GM23248 (cell line): Measurements from ENCODE around the gene PPP2R3B. TPM values are rescaled to one million over a fixed set of nuclear protein-coding genes. Genes with fewer than 3 reads are reported as not detected.
"Not testable (repeated sequence)": the region's sequence is repeated elsewhere in the genome, so short reads cannot be mapped to it uniquely, and the experiment has no call there.

ENCODE experiments used
- DNase-seq: peaks from one replicate; pipeline ENCODE4 v3.0.0-alpha.2; 2015
- H2AFZ ChIP-seq: fragments of 200-600 bp; sonication (generic); 2 replicates; pipeline ENCODE4 v1.6.1; 2016; ENCODE audit warnings: antibody characterized with exemption
- H3F3A ChIP-seq: fragments of 200-600 bp; sonication (generic); 2 replicates; pipeline ENCODE4 v1.6.1; 2016; ENCODE audit warnings: mild to moderate bottlenecking, antibody characterized with exemption, mixed run types; ENCODE audit not compliant: insufficient read depth
- H3K27ac ChIP-seq: fragments of 200-600 bp; sonication (generic); 2 replicates; pipeline ENCODE4 v1.5.1; 2016; ENCODE audit warnings: mild to moderate bottlenecking
- H3K27me3 ChIP-seq: fragments of 200-600 bp; sonication (generic); replicated peaks from 2 replicates; pipeline ENCODE4 v1.6.1; 2016; ENCODE audit warnings: mild to moderate bottlenecking; ENCODE audit not compliant: insufficient read depth
- H3K36me3 ChIP-seq: fragments of 200-600 bp; sonication (generic); 2 replicates; pipeline ENCODE4 v1.6.1; 2016; ENCODE audit warnings: low read depth, mild to moderate bottlenecking
- H3K4me1 ChIP-seq: fragments of 200-600 bp; sonication (generic); 2 replicates; pipeline ENCODE4 v1.6.1; 2016; ENCODE audit warnings: mild to moderate bottlenecking; ENCODE audit not compliant: insufficient read depth
- H3K4me2 ChIP-seq: fragments of 200-600 bp; sonication (generic); one replicate; pipeline ENCODE4 v1.6.1; 2016; ENCODE audit warnings: mild to moderate bottlenecking; ENCODE audit not compliant: unreplicated experiment
- H3K4me3 ChIP-seq: fragments of 200-600 bp; sonication (generic); 2 replicates; pipeline ENCODE4 v1.5.1; 2016; ENCODE audit warnings: mild to moderate bottlenecking
- H3K79me2 ChIP-seq: fragments of 200-600 bp; sonication (generic); 2 replicates; pipeline ENCODE4 v1.6.1; 2016; ENCODE audit warnings: mild to moderate bottlenecking; ENCODE audit not compliant: insufficient read depth
- H3K9ac ChIP-seq: fragments of 200-600 bp; sonication (generic); 2 replicates; pipeline ENCODE4 v1.6.1; 2016; ENCODE audit warnings: mild to moderate bottlenecking
- H3K9me2 ChIP-seq: fragments of 200-600 bp; sonication (generic); 2 replicates; pipeline ENCODE4 v1.6.1; 2016; ENCODE audit warnings: mixed run types, mild to moderate bottlenecking, moderate library complexity; ENCODE audit not compliant: insufficient read depth
- H3K9me3 ChIP-seq: fragments of 200-600 bp; sonication (generic); one replicate; pipeline ENCODE4 v1.6.1; 2017; ENCODE audit warnings: low read depth
- H4K20me1 ChIP-seq: fragments of 200-600 bp; sonication (generic); 2 replicates; pipeline ENCODE4 v1.6.0; 2016; ENCODE audit not compliant: insufficient read depth
- EZH2 ChIP-seq: fragments of 200-600 bp; sonication (generic); IDR thresholded peaks from 2 replicates; pipeline ENCODE4 v1.6.1; 2018; ENCODE audit warnings: antibody characterized with exemption, mild to moderate bottlenecking; ENCODE audit not compliant: insufficient read depth, poor library complexity, severe bottlenecking
- EZH2phosphoT487 ChIP-seq: fragments of 200-600 bp; sonication (generic); IDR thresholded peaks from 2 replicates; pipeline ENCODE4 v1.6.1; 2018; ENCODE audit warnings: antibody characterized with exemption, moderate library complexity, mild to moderate bottlenecking, low read depth; ENCODE audit not compliant: insufficient read depth
- WGBS, 2 experiments: methylation state at CpG; one replicate each; pipeline ENCODE4 v1.1.6; 2015 to 2017; ENCODE audit warnings: low lambda C conversion rate in 2 of 2, low coverage in 1 of 2; ENCODE audit errors: missing lambda C conversion rate in 2 of 2; 5-methylcytosine and 5-hydroxymethylcytosine counted together
- in situ Hi-C: fragments of 300-500 bp; cut with MboI; formaldehyde crosslinking; loops from 2 replicates; pipeline ENCODE4 v1.15.0; 2020
- polyA plus RNA-seq: library from polyadenylated mRNA; unstranded; fragments of >200 nt; fragmentation: Nextera tagmentation; extraction: Ambion mirVana; gene quantifications from 2 replicates; pipeline ENCODE4 v1.2.1, GENCODE V29; 2016
- total RNA-seq: library from RNA; depleted of rRNA; stranded (reverse); fragments of >200 nt; shearing (Covaris generic); gene quantifications from 2 replicates; pipeline ENCODE4 v1.2.3, GENCODE V29; 2014

Gene PPP2R3B
- total and polyA plus RNA-seq, 2 experiments from 2014 or later = 7.4 to 16.6 TPM

DNA sequence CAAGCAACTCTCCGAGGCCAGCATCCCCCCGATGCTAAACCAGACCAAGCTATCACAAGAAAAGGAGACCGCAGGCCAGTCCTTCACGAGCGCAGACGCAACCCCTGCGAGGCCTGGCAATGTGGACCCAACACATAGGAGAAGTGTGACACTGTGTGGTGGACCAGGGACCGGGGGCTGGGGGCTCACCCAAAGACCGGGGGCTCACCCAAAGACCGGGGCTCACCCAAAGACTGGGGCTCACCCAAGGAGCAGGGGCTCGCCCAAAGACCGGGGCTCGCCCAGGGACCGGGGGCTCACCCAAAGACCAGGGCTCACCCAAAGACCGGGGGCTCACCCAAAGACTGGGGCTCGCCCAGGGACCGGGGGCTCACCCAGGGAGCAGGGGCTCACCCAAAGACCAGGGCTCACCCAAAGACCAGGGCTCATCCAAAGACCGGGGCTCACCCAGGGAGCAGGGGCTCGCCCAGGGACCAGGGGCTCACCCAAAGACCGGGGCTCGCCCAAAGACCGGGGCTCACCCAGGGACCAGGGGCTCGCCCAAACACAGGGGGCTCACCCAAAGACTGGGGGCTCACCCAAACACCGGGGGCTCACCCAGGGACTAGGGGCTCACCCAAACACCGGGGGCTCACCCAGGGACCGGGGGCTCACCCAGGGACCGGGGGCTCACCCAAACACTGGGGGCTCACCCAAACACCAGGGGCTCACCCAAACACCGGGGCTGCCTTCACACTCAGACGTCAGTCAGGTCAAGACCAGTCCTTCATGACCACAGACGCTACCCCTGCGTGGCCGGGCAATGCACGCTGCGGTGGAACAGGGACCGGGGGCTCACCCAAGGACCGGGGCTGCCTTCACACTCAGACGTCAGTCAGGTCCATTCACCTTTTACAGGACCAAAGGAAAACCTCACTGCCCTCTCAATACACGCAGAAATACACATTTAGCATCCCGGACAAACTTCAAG lies 32.9 kb downstream of the PPP2R3B start:
- Histone ChIP-seq H3K27ac (no peak overlapping the region), H4K20me1 (no peaks in the 10 kb centered on the region), H3K9me3 (no peaks in the 10 kb centered on the region), H3K79me2 (no peaks in the 10 kb centered on the region), H3F3A (no peaks in the 10 kb centered on the region), H3K4me2 (no peak overlapping the region), H2AFZ (no peak overlapping the region), H3K9me2 (no peaks in the 10 kb centered on the region), H3K36me3 (no peaks in the 10 kb centered on the region), H3K4me3 (no peak overlapping the region), H3K4me1 (peaks cover 4% of the 10 kb centered on the region; the same call in 1 of the 2 replicates), H3K27me3 (no peaks in the 10 kb centered on the region), H3K9ac (no peak overlapping the region)
- DNase-seq = no peak
- in situ Hi-C loops = no loop called here
- 92 to 96% methylated on average over 23 to 35 of the region's 39 CpGs for WGBS, 2 experiments
- no peak for TF ChIP-seq EZH2phosphoT487
- no peak for TF ChIP-seq EZH2

DNA sequence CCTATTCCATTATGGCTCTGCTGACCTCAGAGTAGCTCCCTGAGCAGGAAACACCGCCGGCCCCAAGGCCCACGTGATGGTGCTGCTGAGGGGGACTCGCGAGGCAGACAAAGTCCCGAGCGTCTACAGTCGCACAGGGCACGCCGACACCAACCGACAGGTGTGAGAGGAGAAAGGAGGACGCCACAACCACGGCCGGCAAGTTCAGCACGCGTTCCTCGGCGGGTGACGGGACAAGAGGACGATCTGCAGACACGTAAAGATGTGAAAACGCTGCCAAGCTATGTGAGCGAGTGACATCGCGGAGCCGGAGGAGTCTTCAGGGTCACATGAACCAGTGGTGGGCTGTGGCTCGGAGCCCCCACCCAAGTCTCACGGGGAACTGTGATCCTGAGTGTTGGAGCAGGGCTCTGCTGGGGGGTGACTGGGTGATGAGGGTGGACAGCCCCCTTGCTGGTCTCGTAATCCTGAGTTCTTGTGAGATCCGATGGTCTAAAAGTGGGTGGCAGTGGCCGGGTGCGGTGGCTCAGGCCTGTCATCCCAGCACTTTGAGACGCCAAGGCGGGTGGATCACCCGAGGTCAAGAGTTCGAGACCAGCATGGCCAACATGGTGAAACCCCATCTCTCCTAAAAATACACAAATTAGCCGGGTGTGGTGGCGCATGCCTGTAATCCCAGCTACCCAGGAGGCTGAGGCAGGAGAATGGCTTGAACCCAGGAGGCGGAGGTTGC lies 34.0 kb downstream of the PPP2R3B start:
- TF ChIP-seq EZH2 (no peak), EZH2phosphoT487 (no peak)
- Histone ChIP-seq H3K4me3 (no peak overlapping the region), H3K79me2 (no peaks in the 10 kb centered on the region)

DNA sequence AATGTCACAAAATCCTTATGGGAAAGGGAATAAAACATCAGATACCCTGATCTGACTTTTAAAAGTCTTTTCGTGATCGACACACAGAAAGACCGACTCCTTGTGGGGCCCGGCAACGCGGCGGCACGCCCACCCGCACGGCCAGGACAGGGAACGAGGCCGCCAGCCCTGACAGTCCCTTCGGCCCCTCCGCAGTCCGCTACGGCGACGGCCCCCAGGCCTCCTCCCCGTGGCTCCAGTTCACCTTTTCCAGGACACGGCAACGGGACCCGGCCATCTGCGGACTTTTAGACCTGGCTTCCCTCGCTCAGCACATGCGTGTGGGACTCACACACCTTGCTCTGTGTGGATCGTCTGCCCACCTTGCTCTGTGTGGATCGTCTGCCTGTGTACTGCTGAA lies 34.5 kb downstream of the PPP2R3B start:
- in situ Hi-C loops = no loop called here
- no peak for TF ChIP-seq EZH2phosphoT487
- no peak for TF ChIP-seq EZH2
- H2AFZ ChIP-seq = no peak overlapping the region
- no peaks in the 10 kb centered on the region for H3K36me3 ChIP-seq
- no peaks in the 10 kb centered on the region for H3K9me3 ChIP-seq
- DNase-seq = no peak
- no peaks in the 10 kb centered on the region for H3F3A ChIP-seq
- H3K27me3 ChIP-seq = no peaks in the 10 kb centered on the region
- H3K4me2 ChIP-seq = no peak overlapping the region
- H3K79me2 ChIP-seq = no peaks in the 10 kb centered on the region
- H3K4me1 ChIP-seq = peaks cover 4% of the 10 kb centered on the region; the same call in 1 of the 2 replicates
- 92 to 94% methylated on average over 27 of the region's 27 CpGs for WGBS, 2 experiments
- no peaks in the 10 kb centered on the region for H4K20me1 ChIP-seq
- no peak overlapping the region for H3K4me3 ChIP-seq
- H3K9ac ChIP-seq = no peak overlapping the region
- H3K27ac ChIP-seq = no peak overlapping the region
- H3K9me2 ChIP-seq = no peaks in the 10 kb centered on the region

More for the DNA sequence above, 34.0 kb downstream of the PPP2R3B start:
- Histone ChIP-seq H4K20me1 (no peaks in the 10 kb centered on the region), H3K9ac (no peak overlapping the region), H3K4me1 (peaks cover 4% of the 10 kb centered on the region; the same call in 1 of the 2 replicates), H3K9me2 (no peaks in the 10 kb centered on the region), H3K27me3 (no peaks in the 10 kb centered on the region), H2AFZ (no peak overlapping the region), H3K27ac (no peak overlapping the region), H3K4me2 (no peak overlapping the region), H3K36me3 (no peaks in the 10 kb centered on the region), H3F3A (no peaks in the 10 kb centered on the region), H3K9me3 (no peaks in the 10 kb centered on the region)
- DNase-seq = no peak
- in situ Hi-C loops = no loop called here
- 94 to 96% methylated on average over 35 to 39 of the region's 39 CpGs for WGBS, 2 experiments

DNA sequence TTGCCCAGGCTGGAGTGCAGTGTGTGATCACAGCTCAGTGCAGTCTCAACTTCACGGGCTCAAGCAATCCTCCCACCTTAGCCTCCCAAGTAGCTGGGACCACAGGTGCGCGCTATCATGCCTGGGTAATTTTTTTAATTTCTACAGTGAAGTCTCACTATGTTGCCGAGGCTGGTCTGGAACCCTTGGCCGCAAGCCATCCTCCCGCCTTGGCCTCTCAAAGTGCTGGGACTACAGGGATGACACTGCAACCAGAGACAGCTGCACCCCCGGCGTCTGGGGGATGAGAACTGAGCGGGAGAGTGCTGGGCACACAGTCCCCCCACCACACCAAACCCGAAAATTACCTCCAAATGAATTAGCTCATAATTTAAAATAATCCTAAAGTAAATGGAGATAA lies 35.0 kb downstream of the PPP2R3B start:
- no peak for TF ChIP-seq EZH2
- no peak for TF ChIP-seq EZH2phosphoT487

DNA sequence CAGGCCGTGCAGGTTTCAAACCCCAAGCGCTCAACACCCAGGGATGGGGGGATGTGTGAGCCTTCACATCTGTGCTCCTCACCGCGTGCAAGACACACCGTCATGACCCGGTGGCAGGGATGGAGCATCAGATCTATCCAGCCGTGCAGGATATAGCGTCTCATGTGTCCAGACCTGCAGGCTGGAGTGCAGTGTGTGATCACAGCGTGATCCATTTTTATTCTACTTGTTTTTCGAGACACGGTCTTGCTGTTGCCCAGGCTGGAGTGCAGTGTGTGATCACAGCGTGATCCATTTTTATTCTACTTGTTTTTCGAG lies 35.4 kb downstream of the PPP2R3B start:
- H3F3A ChIP-seq, H3K4me1 ChIP-seq, H3K4me3 ChIP-seq, in situ Hi-C loops, H3K9me2 ChIP-seq, H2AFZ ChIP-seq, H3K9me3 ChIP-seq, H3K9ac ChIP-seq, H3K36me3 ChIP-seq, H3K27ac ChIP-seq, H3K27me3 ChIP-seq, H3K79me2 ChIP-seq, H3K4me2 ChIP-seq, DNase-seq, H4K20me1 ChIP-seq: not testable (repeated sequence)
- 91 to 93% methylated on average over 11 to 13 of the region's 13 CpGs for WGBS, 2 experiments

More for the DNA sequence above, 35.0 kb downstream of the PPP2R3B start:
- H3K9ac ChIP-seq = no peak overlapping the region
- H3K4me1 ChIP-seq = peaks cover 4% of the 10 kb centered on the region; the same call in 1 of the 2 replicates
- no peaks in the 10 kb centered on the region for H3K9me3 ChIP-seq
- no peaks in the 10 kb centered on the region for H3K36me3 ChIP-seq
- H3F3A ChIP-seq = no peaks in the 10 kb centered on the region
- H3K27ac ChIP-seq = no peak overlapping the region
- H3K4me2 ChIP-seq = no peak overlapping the region
- WGBS, 2 experiments = 89% methylated on average over 10 of the region's 10 CpGs
- H4K20me1 ChIP-seq = no peaks in the 10 kb centered on the region
- no peaks in the 10 kb centered on the region for H3K9me2 ChIP-seq
- DNase-seq = no peak
- no peaks in the 10 kb centered on the region for H3K79me2 ChIP-seq
- H3K27me3 ChIP-seq = no peaks in the 10 kb centered on the region
- no peak overlapping the region for H3K4me3 ChIP-seq
- in situ Hi-C loops = no loop called here
- no peak overlapping the region for H2AFZ ChIP-seq
